Fibroblast of skin of abdomen (primary cell): ENCODE measurements around the gene G2E3. TPM values are rescaled to one million over a fixed set of nuclear protein-coding genes. Genes with fewer than 3 reads are reported as not detected.
"Not testable (repeated sequence)": the region's sequence is repeated elsewhere in the genome, so short reads cannot be mapped to it uniquely, and the experiment has no call there.

Experiments used
- DNase-seq: peaks from one replicate; pipeline ENCODE4 v3.0.0-alpha.2; 2013
- polyA plus RNA-seq, 2 experiments: library from polyadenylated mRNA; unstranded; fragments of 120-200 nt; gene quantifications; one replicate each; pipeline ENCODE4 v1.2.1, GENCODE V29; 2013; ENCODE audit not compliant: insufficient read length in 2 of 2

The G2E3 gene
- polyA plus RNA-seq (2013, experiment 1 of 2; ENCODE audit: insufficient read length), result 17.4 TPM
- 17.2 TPM for polyA plus RNA-seq (2013, experiment 2 of 2; ENCODE audit: insufficient read length)

- peak; percentile 87 for DNase-seq
Measured at GRCh38 chr14:30558675-30559555, at the start of gene G2E3. G2E3 (plus strand) TSS chr14:30559158; CDS start chr14:30581080, 21,922 bp downstream.

GRCh38 chr14:30517737-30518136, 41.2 kb upstream of the G2E3 start:
- no peak for DNase-seq

GRCh38 chr14:30518867-30519560, 39.9 kb upstream of the G2E3 start:
- DNase-seq, result no peak

- no peak for DNase-seq
Measured at GRCh38 chr14:30519961-30520360, 39.0 kb upstream of the G2E3 start.

- DNase-seq, result no peak
Measured at GRCh38 chr14:30520536-30520935, 38.4 kb upstream of the G2E3 start.

GRCh38 chr14:30521899-30522736, 36.8 kb upstream of the G2E3 start:
- peak; percentile 39 for DNase-seq

GRCh38 chr14:30525833-30526232, 33.1 kb upstream of the G2E3 start:
- peak; percentile 10 for DNase-seq

GRCh38 chr14:30527196-30527595, 31.8 kb upstream of the G2E3 start:
- DNase-seq, result no peak

GRCh38 chr14:30528119-30528518, 30.8 kb upstream of the G2E3 start:
- no peak for DNase-seq

GRCh38 chr14:30528778-30529642, 29.9 kb upstream of the G2E3 start:
- no peak for DNase-seq

GRCh38 chr14:30532264-30532663, 26.7 kb upstream of the G2E3 start:
- DNase-seq, result no peak

- DNase-seq, result no peak
Measured at GRCh38 chr14:30533126-30533525, 25.8 kb upstream of the G2E3 start.

- no peak for DNase-seq
Measured at GRCh38 chr14:30541318-30541717, 17.6 kb upstream of the G2E3 start.

- DNase-seq, result not testable (repeated sequence)
Measured at GRCh38 chr14:30546735-30547134, 12.2 kb upstream of the G2E3 start.

GRCh38 chr14:30547388-30548048, 11.4 kb upstream of the G2E3 start:
- DNase-seq, result no peak

- DNase-seq, result peak; percentile 49
Measured at GRCh38 chr14:30550335-30550734, 8.6 kb upstream of the G2E3 start.

- peak; percentile 7 for DNase-seq
Measured at GRCh38 chr14:30551460-30551859, 7.5 kb upstream of the G2E3 start.

- DNase-seq, result peak; percentile 67
Measured at GRCh38 chr14:30553311-30553989, 5.5 kb upstream of the G2E3 start.

GRCh38 chr14:30558362-30558674, 640 bp upstream of the G2E3 start:
- DNase-seq, result no peak

GRCh38 chr14:30559638-30560091, 707 bp downstream of the G2E3 start:
- DNase-seq, result peak; percentile 57

GRCh38 chr14:30560581-30560980, 1.6 kb downstream of the G2E3 start:
- DNase-seq, result no peak
